Thoracic aorta (tissue), 2 donors: ENCODE data around the gene RARG. TPM values are rescaled to one million over a fixed set of nuclear protein-coding genes. Genes with fewer than 3 reads are reported as not detected.

Experiments
- ATAC-seq: fragments of 150-250 bp; one replicate; pipeline ENCODE4 v1.8.0; 2017; ENCODE audit warnings: low read depth; ENCODE audit not compliant: insufficient number of reproducible peaks, low FRiP score
- DNase-seq: peaks from one replicate; pipeline ENCODE4 v3.0.0-alpha.2; 2020; ENCODE audit warnings: low spot score
- H3K27ac ChIP-seq, 2 donors: fragments of 200-600 bp; sonication (generic); 1 replicate in 1 of 2; 2 replicates in 1 of 2; pipeline ENCODE4 v1.5.1; 2016; ENCODE audit warnings: mild to moderate bottlenecking in 2 of 2, moderate library complexity in 2 of 2
- H3K27me3 ChIP-seq: fragments of 200-600 bp; sonication (generic); replicated peaks from 2 replicates; pipeline ENCODE4 v1.6.0; 2016; ENCODE audit warnings: mild to moderate bottlenecking; ENCODE audit not compliant: insufficient read depth
- H3K36me3 ChIP-seq: fragments of 200-600 bp; sonication (generic); one replicate; pipeline ENCODE4 v1.5.1; 2016
- H3K4me1 ChIP-seq, 2 donors: fragments of 200-600 bp; sonication (generic); 1 replicate in 1 of 2; 2 replicates in 1 of 2; pipeline versions ENCODE4 v1.5.1 to v1.6.0; 2016; ENCODE audit warnings: low read depth in 2 of 2, mild to moderate bottlenecking in 1 of 2; ENCODE audit not compliant: control insufficient read depth in 1 of 2
- H3K4me3 ChIP-seq: fragments of 200-600 bp; sonication (generic); 2 replicates; pipeline ENCODE4 v1.5.1; 2016; ENCODE audit warnings: mild to moderate bottlenecking
- H3K9me3 ChIP-seq: fragments of 200-600 bp; sonication (generic); 2 replicates; pipeline ENCODE4 v1.5.1; 2016
- total RNA-seq, 2 donors: library from RNA; depleted of rRNA; stranded (reverse); fragments of >200 nt; gene quantifications; one replicate each; pipeline versions ENCODE4 v1.1.0 to v1.2.3, GENCODE V29; 2016
- TF ChIP-seq, protein P1 (sequence below): fragments of 200-600 bp; sonication (generic); IDR thresholded peaks from one replicate; pipeline ENCODE4 v1.5.1; 2019; ENCODE audit warnings: antibody characterized with exemption

RARG gene
- total RNA-seq, 2 donors from 2014 or later: 25.7 to 37.5 TPM

DNA sequence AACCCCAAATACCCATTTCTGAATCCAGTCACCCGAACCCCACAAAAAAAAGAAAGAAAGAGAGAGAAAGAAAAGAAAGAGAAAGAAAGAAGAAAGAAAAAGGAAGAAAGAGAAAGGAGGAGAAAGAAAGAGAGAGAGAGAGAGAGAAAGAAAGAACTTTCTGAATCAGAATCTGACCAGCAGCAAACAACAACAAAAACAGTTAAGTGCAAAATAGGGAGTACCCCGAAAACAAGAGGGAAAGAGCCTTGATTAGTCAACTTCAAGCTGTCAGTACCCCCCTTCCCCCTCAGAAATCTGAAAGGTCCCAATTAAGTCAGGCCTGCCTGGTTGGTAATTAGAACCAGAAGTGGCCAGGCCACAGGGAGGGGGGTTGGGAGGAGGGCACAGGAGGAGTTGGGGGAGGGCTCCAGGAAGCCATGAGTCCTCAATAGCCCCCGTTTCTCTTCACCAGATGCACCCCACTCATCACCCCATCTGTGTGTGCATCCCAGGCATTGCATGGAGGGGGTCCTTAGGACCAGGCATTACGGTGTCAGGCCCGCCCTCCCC, 9.8 kb downstream of the RARG start:
- H3K4me3 ChIP-seq: peak overlapping the region; percentile 82
- peaks cover 3% of the 10 kb centered on the region for H3K36me3 ChIP-seq
- no peaks in the 10 kb centered on the region for H3K27me3 ChIP-seq
- no peak for DNase-seq
- no peaks in the 10 kb centered on the region for H3K9me3 ChIP-seq
- H3K4me1 ChIP-seq: peaks cover 38 to 59% of the 10 kb centered on the region in 2 donors
- no peak for ATAC-seq
- TF ChIP-seq, protein P1, sequence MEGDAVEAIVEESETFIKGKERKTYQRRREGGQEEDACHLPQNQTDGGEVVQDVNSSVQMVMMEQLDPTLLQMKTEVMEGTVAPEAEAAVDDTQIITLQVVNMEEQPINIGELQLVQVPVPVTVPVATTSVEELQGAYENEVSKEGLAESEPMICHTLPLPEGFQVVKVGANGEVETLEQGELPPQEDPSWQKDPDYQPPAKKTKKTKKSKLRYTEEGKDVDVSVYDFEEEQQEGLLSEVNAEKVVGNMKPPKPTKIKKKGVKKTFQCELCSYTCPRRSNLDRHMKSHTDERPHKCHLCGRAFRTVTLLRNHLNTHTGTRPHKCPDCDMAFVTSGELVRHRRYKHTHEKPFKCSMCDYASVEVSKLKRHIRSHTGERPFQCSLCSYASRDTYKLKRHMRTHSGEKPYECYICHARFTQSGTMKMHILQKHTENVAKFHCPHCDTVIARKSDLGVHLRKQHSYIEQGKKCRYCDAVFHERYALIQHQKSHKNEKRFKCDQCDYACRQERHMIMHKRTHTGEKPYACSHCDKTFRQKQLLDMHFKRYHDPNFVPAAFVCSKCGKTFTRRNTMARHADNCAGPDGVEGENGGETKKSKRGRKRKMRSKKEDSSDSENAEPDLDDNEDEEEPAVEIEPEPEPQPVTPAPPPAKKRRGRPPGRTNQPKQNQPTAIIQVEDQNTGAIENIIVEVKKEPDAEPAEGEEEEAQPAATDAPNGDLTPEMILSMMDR: no peak
- peak overlapping the region; percentile 97 to 99 for H3K27ac ChIP-seq

GRCh38 chr12:53221203-53222080, 10.6 kb downstream of the RARG start:
- DNase-seq (no peak), ATAC-seq (peak; percentile 38)
- Histone ChIP-seq H3K27ac (peak overlapping the region; percentile 97 to 99), H3K4me3 (peak overlapping the region; percentile 82), H3K4me1 (peaks cover 42 to 65% of the 10 kb centered on the region in 2 donors), H3K27me3 (no peaks in the 10 kb centered on the region), H3K36me3 (no peaks in the 10 kb centered on the region), H3K9me3 (no peaks in the 10 kb centered on the region)
- TF ChIP-seq, protein P1: no peak

- TF ChIP-seq, protein P1: no peak
- peaks cover 42 to 64% of the 10 kb centered on the region in 2 donors for H3K4me1 ChIP-seq
These were observed 11.3 kb downstream of the RARG start for GRCh38 chr12:53220694-53221202.

DNA sequence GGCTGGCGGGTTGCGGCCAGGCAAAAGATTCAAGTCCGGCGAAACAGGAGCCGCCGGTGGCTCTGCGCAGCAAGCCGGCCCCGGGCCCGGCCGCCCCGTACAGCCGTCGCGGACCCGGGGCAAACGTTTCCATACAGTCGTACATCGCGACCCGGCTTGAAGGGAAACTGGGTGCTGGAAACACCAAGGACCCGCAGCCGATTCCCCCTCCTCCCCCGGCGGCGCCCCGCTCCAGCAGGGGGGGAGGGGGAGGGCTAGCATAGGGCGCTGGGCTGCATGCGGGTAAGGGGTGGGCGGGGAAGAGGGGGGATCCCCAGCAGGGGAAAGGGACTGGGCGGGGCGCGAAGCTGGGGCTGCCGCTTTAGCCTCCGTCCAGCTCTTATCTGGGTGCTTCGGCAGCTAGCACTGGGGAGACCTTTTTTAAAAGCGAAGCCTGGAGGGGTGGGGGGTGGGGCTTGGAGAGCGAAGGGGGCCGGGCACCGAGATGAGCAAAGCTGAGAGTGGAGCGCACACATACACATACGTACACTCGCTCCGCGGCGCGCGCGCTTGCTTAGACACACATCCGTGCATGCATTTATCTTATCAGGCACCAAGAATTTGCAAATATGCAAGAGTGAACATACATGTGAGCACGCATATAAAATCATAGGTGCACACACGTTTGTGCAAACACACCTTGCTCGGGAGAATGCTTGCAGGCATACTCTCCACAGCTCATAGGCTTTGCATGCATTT, 11.9 kb downstream of the RARG start:
- ATAC-seq: no peak
- Histone ChIP-seq H3K9me3 (no peaks in the 10 kb centered on the region), H3K4me1 (peaks cover 42 to 63% of the 10 kb centered on the region in 2 donors), H3K27ac (peak overlapping the region; percentile 40 to 97), H3K27me3 (no peaks in the 10 kb centered on the region), H3K36me3 (peaks cover under 1% of the 10 kb centered on the region), H3K4me3 (peak overlapping the region; percentile 82)
- TF ChIP-seq, protein P1: no peak
- DNase-seq: no peak

More at GRCh38 chr12:53220694-53221202, 11.3 kb downstream of the RARG start:
- Histone ChIP-seq H3K36me3 (no peaks in the 10 kb centered on the region), H3K4me3 (peak overlapping the region; percentile 82), H3K9me3 (no peaks in the 10 kb centered on the region), H3K27ac (peak overlapping the region; percentile 97 to 99), H3K27me3 (no peaks in the 10 kb centered on the region)
- ATAC-seq: peak; percentile 44
- DNase-seq: peak; percentile 47
